DOHH2 (cell line): Measurements from ENCODE around the gene MAP3K5.

ENCODE experiments used
- H3F3A ChIP-seq: fragments of 200-600 bp; sonication (generic), shearing (Covaris generic); 2 replicates; pipeline ENCODE4 v1.6.0; 2016; ENCODE audit warnings: antibody characterized with exemption, mild to moderate bottlenecking; ENCODE audit not compliant: control insufficient read depth, insufficient read depth
- H3K27ac ChIP-seq: fragments of 200-600 bp; sonication (generic); 2 replicates; pipeline ENCODE4 v1.5.1; 2014; ENCODE audit warnings: low read depth, mild to moderate bottlenecking, low read length, moderate library complexity
- H3K27me3 ChIP-seq: fragments of 200-600 bp; sonication (generic); 2 replicates; pipeline ENCODE4 v1.6.1; 2014; ENCODE audit warnings: mild to moderate bottlenecking, low read length, mixed read lengths; ENCODE audit not compliant: control insufficient read depth
- H3K36me3 ChIP-seq: fragments of 200-600 bp; sonication (generic); 2 replicates; pipeline ENCODE4 v1.6.1; 2014; ENCODE audit warnings: mild to moderate bottlenecking, low read length, moderate library complexity, mixed read lengths; ENCODE audit not compliant: control insufficient read depth
- H3K4me1 ChIP-seq: fragments of 200-600 bp; sonication (generic); 2 replicates; pipeline ENCODE4 v1.6.1; 2014; ENCODE audit warnings: mild to moderate bottlenecking, low read length, mixed read lengths; ENCODE audit not compliant: control insufficient read depth
- H3K4me2 ChIP-seq: fragments of 200-600 bp; sonication (generic); 2 replicates; pipeline ENCODE4 v1.6.0; 2014; ENCODE audit warnings: mild to moderate bottlenecking, low read length, moderate library complexity
- H3K4me3 ChIP-seq: fragments of 200-600 bp; sonication (generic); 2 replicates; pipeline ENCODE4 v1.5.1; 2014; ENCODE audit warnings: mild to moderate bottlenecking, low read length, mixed read lengths
- H3K79me2 ChIP-seq: fragments of 200-600 bp; sonication (generic); 2 replicates; pipeline ENCODE4 v1.6.1; 2014; ENCODE audit warnings: mild to moderate bottlenecking, low read length, mixed read lengths; ENCODE audit not compliant: control insufficient read depth
- H3K9me2 ChIP-seq: fragments of 200-600 bp; sonication (generic); replicated peaks from 2 replicates; pipeline ENCODE4 v1.6.1; 2014; ENCODE audit warnings: mild to moderate bottlenecking, low read length, mixed read lengths; ENCODE audit not compliant: control insufficient read depth
- H3K9me3 ChIP-seq: fragments of 200-600 bp; sonication (generic); 2 replicates; pipeline ENCODE4 v1.6.1; 2014; ENCODE audit warnings: antibody characterized with exemption, low read length, mixed read lengths; ENCODE audit not compliant: control insufficient read depth, insufficient read depth
- H4K20me1 ChIP-seq: fragments of 200-600 bp; sonication (generic); 2 replicates; pipeline ENCODE4 v1.6.0; 2014; ENCODE audit warnings: low read depth, mild to moderate bottlenecking, antibody characterized with exemption, low read length, moderate library complexity; ENCODE audit not compliant: control insufficient read depth, insufficient read depth
- CTCF ChIP-seq: fragments of 200-600 bp; sonication (generic); IDR thresholded peaks from one replicate; pipeline ENCODE4 v1.5.1; 2014; ENCODE audit warnings: antibody characterized with exemption, mild to moderate bottlenecking, low read depth, low read length; ENCODE audit not compliant: poor library complexity, severe bottlenecking
- EZH2phosphoT487 ChIP-seq: fragments of 200-600 bp; sonication (generic); IDR thresholded peaks from 2 replicates; pipeline ENCODE4 v1.6.1; 2017; ENCODE audit warnings: borderline replicate concordance, mild to moderate bottlenecking, antibody characterized with exemption, low read length, moderate library complexity, mixed read lengths

MAP3K5 gene

GRCh38 chr6:136766274-136766673 is 26.0 kb downstream of the MAP3K5 start:
- Histone ChIP-seq H3K4me3 (no peak overlapping the region), H3K27ac (no peak overlapping the region), H3K27me3 (peaks cover 9% of the 10 kb centered on the region; the same call in 1 of the 2 replicates), H3K4me1 (peaks cover 40% of the 10 kb centered on the region), H3K9me3 (no peaks in the 10 kb centered on the region), H3K9me2 (no peaks in the 10 kb centered on the region), H3F3A (no peaks in the 10 kb centered on the region), H3K36me3 (peaks cover 3% of the 10 kb centered on the region; the same call in 1 of the 2 replicates), H3K4me2 (no peak overlapping the region), H4K20me1 (no peaks in the 10 kb centered on the region), H3K79me2 (no peaks in the 10 kb centered on the region)
- TF ChIP-seq EZH2phosphoT487 (no peak), CTCF (no peak)

DNA sequence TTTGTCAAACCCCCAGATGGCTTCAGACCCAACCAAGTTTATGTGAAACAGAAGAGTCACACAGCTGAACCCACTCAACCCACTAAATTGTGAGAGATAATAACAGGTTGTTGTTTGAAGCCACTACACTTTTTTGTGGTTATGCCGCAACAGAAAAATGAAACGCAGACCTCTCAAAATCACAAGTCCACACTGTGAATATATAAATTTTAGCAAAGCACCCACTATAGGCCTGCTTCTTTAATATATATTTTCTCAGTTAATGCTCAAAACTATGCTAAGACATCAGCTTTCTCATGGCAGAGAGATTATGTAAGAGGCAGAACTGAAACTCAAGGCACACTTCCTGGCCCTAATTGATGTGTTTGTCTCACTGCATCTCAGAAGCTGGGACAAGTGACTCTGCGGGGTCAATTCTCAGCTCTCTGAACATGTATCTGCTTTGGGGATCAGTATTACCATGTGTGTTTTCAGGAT is 27.7 kb downstream of the MAP3K5 start:
- Histone ChIP-seq H4K20me1 (no peaks in the 10 kb centered on the region), H3K36me3 (peaks cover 3% of the 10 kb centered on the region; the same call in 1 of the 2 replicates), H3K4me2 (peak overlapping the region; percentile 19), H3K27ac (no peak overlapping the region), H3F3A (no peaks in the 10 kb centered on the region), H3K4me1 (peaks cover 42% of the 10 kb centered on the region), H3K27me3 (peaks cover 9% of the 10 kb centered on the region; the same call in 1 of the 2 replicates), H3K9me3 (no peaks in the 10 kb centered on the region), H3K79me2 (no peaks in the 10 kb centered on the region), H3K9me2 (no peaks in the 10 kb centered on the region), H3K4me3 (no peak overlapping the region)
- TF ChIP-seq EZH2phosphoT487 (no peak), CTCF (no peak)

DNA sequence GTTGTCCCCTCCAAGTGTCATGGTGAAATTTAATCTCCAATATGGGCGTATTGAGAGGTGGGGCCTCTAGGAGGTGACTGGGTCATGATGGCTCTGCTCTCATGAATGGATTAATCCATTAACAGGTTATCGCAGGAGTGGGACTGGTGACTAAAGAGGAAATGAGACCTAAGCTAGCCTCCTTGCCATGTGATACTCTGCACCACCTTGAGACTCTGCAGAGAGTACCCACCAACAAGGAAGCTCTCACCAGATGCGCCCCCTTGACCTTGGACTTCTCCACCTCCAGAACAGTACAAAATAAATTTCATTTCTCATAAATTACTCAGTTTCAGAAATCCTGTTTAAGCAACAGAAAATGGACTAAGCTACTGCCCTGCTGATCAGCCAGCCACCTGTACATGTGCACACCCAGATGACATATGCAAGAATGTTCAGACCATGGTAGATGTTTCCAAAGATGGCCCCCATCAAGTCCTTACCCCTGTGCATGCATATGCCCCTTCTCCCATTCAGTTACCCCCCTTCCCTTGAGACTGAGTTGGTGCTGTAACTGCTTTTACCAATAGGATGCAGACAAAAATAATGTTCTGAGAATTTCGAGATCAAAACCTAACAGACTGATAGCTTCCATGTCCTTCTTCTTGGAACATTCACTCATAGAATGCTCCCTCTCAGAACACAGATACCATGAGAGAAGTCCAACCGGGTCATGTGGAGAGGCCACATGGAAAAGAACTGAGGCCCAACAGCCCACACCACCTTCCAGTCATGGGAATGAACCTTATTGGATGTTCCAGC is 28.4 kb downstream of the MAP3K5 start:
- TF ChIP-seq CTCF (no peak), EZH2phosphoT487 (no peak)
- H3K9me3 ChIP-seq = no peaks in the 10 kb centered on the region
- no peak overlapping the region for H3K4me3 ChIP-seq
- no peaks in the 10 kb centered on the region for H4K20me1 ChIP-seq
- peaks cover 42% of the 10 kb centered on the region for H3K4me1 ChIP-seq
- no peak overlapping the region for H3K27ac ChIP-seq
- H3K27me3 ChIP-seq = peaks cover 9% of the 10 kb centered on the region; the same call in 1 of the 2 replicates
- no peaks in the 10 kb centered on the region for H3K9me2 ChIP-seq
- no peaks in the 10 kb centered on the region for H3F3A ChIP-seq
- H3K4me2 ChIP-seq = peak overlapping the region; percentile 19
- peaks cover 3% of the 10 kb centered on the region; the same call in 1 of the 2 replicates for H3K36me3 ChIP-seq
- H3K79me2 ChIP-seq = no peaks in the 10 kb centered on the region
